Lung (tissue), 12 donors: ENCODE results near the gene EPN2. TPM values are rescaled to one million over a fixed set of nuclear protein-coding genes. Genes with fewer than 3 reads are reported as not detected.

Source experiments
- ATAC-seq: fragments of 200-7000 bp; cut with Tn5 transposase; one replicate; pipeline ENCODE4 v1.9.1; 2020; ENCODE audit warnings: moderate number of reproducible peaks; ENCODE audit not compliant: insufficient read depth, low FRiP score
- DNase-seq, 3 donors: peaks; one replicate each; pipeline ENCODE4 v3.0.0-alpha.2; 2013 to 2017
- H3K27ac ChIP-seq, 2 donors: one replicate each; pipeline ENCODE4 v1.5.1; 2013; ENCODE audit warnings: mild to moderate bottlenecking in 2 of 2, moderate library complexity in 2 of 2, control low read depth in 1 of 2, inconsistent platforms in 1 of 2, low read depth in 1 of 2, low read length in 1 of 2
- H3K27me3 ChIP-seq, 3 donors: one replicate each; pipeline ENCODE4 v1.5.1; 2013; ENCODE audit warnings: low read length in 2 of 3; ENCODE audit not compliant: control insufficient read depth in 3 of 3, insufficient read depth in 3 of 3
- H3K36me3 ChIP-seq, 4 donors: one replicate each; pipeline ENCODE4 v1.5.1; 2013; ENCODE audit warnings: low read length in 4 of 4, mild to moderate bottlenecking in 1 of 4, moderate library complexity in 1 of 4; ENCODE audit not compliant: control insufficient read depth in 4 of 4, insufficient read depth in 4 of 4
- H3K4me1 ChIP-seq, 5 donors: one replicate each; pipeline ENCODE4 v1.5.1; 2013; ENCODE audit warnings: low read length in 5 of 5, mild to moderate bottlenecking in 2 of 5, moderate library complexity in 1 of 5; ENCODE audit not compliant: control insufficient read depth in 5 of 5, insufficient read depth in 5 of 5
- H3K4me3 ChIP-seq: one replicate; pipeline ENCODE4 v1.5.1; 2013; ENCODE audit warnings: mild to moderate bottlenecking, control low read depth, moderate library complexity
- H3K9ac ChIP-seq, 2 donors: one replicate each; pipeline ENCODE4 v1.5.1; 2013; ENCODE audit warnings: low read length in 2 of 2, control low read depth in 1 of 2; ENCODE audit not compliant: insufficient read depth in 1 of 2
- H3K9me3 ChIP-seq, 4 donors: one replicate each; pipeline ENCODE4 v1.5.1; 2013; ENCODE audit warnings: low read length in 3 of 4, mild to moderate bottlenecking in 1 of 4, moderate library complexity in 1 of 4; ENCODE audit not compliant: control insufficient read depth in 4 of 4, insufficient read depth in 3 of 4
- CTCF ChIP-seq: IDR thresholded peaks from 2 replicates; pipeline ENCODE4 v1.5.1; 2012; ENCODE audit warnings: mild to moderate bottlenecking; ENCODE audit errors: control extremely low read depth, extremely low read depth
- WGBS, 2 donors: extraction: QIAGEN DNeasy Blood & Tissue Kit; methylation state at CpG; one replicate each; pipeline ENCODE4 v1.1.7; 2013; 5-methylcytosine and 5-hydroxymethylcytosine counted together
- polyA plus RNA-seq, 2 donors: library from polyadenylated mRNA; stranded (reverse); fragments of 200-250 nt; gene quantifications; one replicate each; pipeline ENCODE4 v1.2.1, GENCODE V29; 2013
- total RNA-seq, 2 donors: library from RNA; depleted of rRNA in 1 of 2; stranded (reverse); fragments of >200 nt in 1 of 2; gene quantifications; one replicate each; pipeline ENCODE4 v1.2.1, GENCODE V29; 2014 to 2021
- donor health status: control.
- donor health status: control.
- donor health status: Bipolar disorder and iron deficiency.
- donor health status: healthy.
- donor health status: DM: yes; HTN: yes; CAD: no.

Gene EPN2
- total and polyA plus RNA-seq, 4 donors: 16.7 to 73.7 (median 37.4) TPM

- peaks cover 6 to 31% (median 18%) of the 10 kb centered on the region in 5 donors for H3K4me1 ChIP-seq
These were observed 47.1 kb downstream of the EPN2 start for GRCh38 chr17:19284005-19284959.

DNA sequence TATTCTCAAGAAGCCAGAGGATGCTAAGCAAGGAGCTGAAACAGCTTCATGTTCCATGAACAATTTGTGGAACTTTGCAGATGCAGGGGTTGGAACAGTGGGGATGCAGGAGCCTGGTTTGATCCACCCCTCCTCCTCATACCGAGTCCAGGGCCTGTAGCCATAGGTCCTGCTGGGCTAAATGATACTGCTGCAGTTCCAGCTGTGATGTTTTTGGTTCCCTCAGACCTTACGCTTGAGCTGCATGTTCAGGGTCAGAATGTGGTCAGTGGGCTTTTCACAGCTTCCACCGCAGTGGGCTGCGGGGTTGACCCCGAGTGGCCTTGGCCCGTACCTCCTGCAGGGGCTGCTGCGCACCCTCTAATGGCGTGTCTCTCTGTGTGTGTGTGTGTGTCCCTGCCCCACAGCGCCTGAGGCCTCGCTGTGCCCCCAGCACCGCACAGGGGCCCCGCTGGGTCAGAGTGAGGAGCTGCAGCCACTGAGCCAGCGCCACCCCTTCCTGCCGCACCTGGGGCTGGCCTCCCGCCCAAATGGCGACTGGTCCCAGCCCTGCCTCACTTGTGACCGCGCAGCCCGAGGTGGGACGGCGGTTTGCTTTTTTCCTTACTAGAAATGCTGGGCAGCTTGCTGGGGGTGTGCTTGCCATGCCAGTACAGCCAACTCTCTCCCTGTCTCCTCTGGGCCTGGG lies 48.2 kb downstream of the EPN2 start:
- TF ChIP-seq CTCF: no peak
- 86 to 88% methylated on average over 21 of the region's 21 CpGs for WGBS, 2 donors
- ATAC-seq (no peak), DNase-seq (no peak)
- Histone ChIP-seq H3K36me3 (peaks cover 0 to 15% (median 12%) of the 10 kb centered on the region in 4 donors), H3K27ac (peak overlapping the region in 1 of 2 donors; percentile 2), H3K4me3 (no peak overlapping the region), H3K9ac (no peak overlapping the region), H3K9me3 (no peaks in the 10 kb centered on the region), H3K27me3 (no peaks in the 10 kb centered on the region), H3K4me1 (peaks cover 6 to 37% (median 23%) of the 10 kb centered on the region in 5 donors)

More at GRCh38 chr17:19284005-19284959, 47.1 kb downstream of the EPN2 start:
- ATAC-seq: no peak
- DNase-seq: no peak
- Histone ChIP-seq H3K36me3 (peaks cover 0 to 15% (median 12%) of the 10 kb centered on the region in 4 donors), H3K27ac (no peak overlapping the region), H3K27me3 (no peaks in the 10 kb centered on the region), H3K9me3 (no peaks in the 10 kb centered on the region), H3K9ac (no peak overlapping the region), H3K4me3 (no peak overlapping the region)
- no peak for TF ChIP-seq CTCF
- WGBS, 2 donors: 60% methylated on average over 3 of the region's 3 CpGs

GRCh38 chr17:19286751-19287341 lies 49.7 kb downstream of the EPN2 start:
- ATAC-seq: no peak
- no peak overlapping the region for H3K4me3 ChIP-seq
- H3K4me1 ChIP-seq: peaks cover 6 to 38% (median 12%) of the 10 kb centered on the region in 5 donors
- peaks cover 0 to 15% (median 12%) of the 10 kb centered on the region in 4 donors for H3K36me3 ChIP-seq
- H3K9me3 ChIP-seq: no peaks in the 10 kb centered on the region
- DNase-seq: no peak
- WGBS, 2 donors: 78 to 85% methylated on average over 11 of the region's 11 CpGs
- H3K27ac ChIP-seq: peak overlapping the region in 1 of 2 donors; percentile 1
- H3K27me3 ChIP-seq: no peaks in the 10 kb centered on the region
- H3K9ac ChIP-seq: no peak overlapping the region
- no peak for TF ChIP-seq CTCF
